H1 (cell line): Measurements from ENCODE around the gene KCNC4. TPM values are rescaled to one million over a fixed set of nuclear protein-coding genes. Genes with fewer than 3 reads are reported as not detected.
A peak's percentile ranks its signal among the peaks of the same experiment; 100 is the strongest.

ENCODE experiments used
- CTCF ChIA-PET: fragments of 300-600 bp; sonication (Branson Sonifier 250); formaldehyde crosslinking; loops from one replicate; lab custom pipeline; 2021; ENCODE audit not compliant: partially characterized antibody; lab: Charles Lee
- POLR2A ChIA-PET: fragments of 300-600 bp; sonication (Branson Sonifier 250); formaldehyde crosslinking; loops from one replicate; lab custom pipeline; 2021; ENCODE audit warnings: inconsistent platforms; ENCODE audit not compliant: partially characterized antibody; lab: Charles Lee
- DNase-seq, 2 experiments: peaks; one replicate each; pipeline versions ENCODE4 v3.0.0 to v3.0.0-alpha.2; 2010 to 2022; ENCODE audit warnings: low spot score in 2 of 2, low read depth in 1 of 2, mixed read lengths in 1 of 2
- FAIRE-seq: peaks from 2 replicates; lab custom pipeline; 2011; peaks lifted over from hg19 to GRCh38; lab: Jason Lieb, UNC
- H2AFZ ChIP-seq: 2 replicates; pipeline ENCODE4 v1.8.1; 2012; ENCODE audit warnings: low read length, inconsistent platforms
- H2AK5ac ChIP-seq: 2 replicates; pipeline ENCODE4 v1.6.1; 2013; ENCODE audit warnings: low read depth, low read length
- H2BK120ac ChIP-seq: replicated peaks from 2 replicates; pipeline ENCODE3; 2013; ENCODE audit warnings: low read depth, low read length, inconsistent platforms
- H2BK12ac ChIP-seq: 2 replicates; pipeline ENCODE4 v1.6.1; 2013; ENCODE audit warnings: low read depth, low read length
- H2BK15ac ChIP-seq: 2 replicates; pipeline ENCODE4 v1.6.1; 2013; ENCODE audit warnings: low read length
- H2BK20ac ChIP-seq: 2 replicates; pipeline ENCODE4 v1.6.1; 2013; ENCODE audit warnings: low read length
- H2BK5ac ChIP-seq: 2 replicates; pipeline ENCODE4 v1.6.1; 2013; ENCODE audit warnings: low read depth, low read length
- H3K14ac ChIP-seq: 2 replicates; pipeline ENCODE4 v1.6.1; 2013; ENCODE audit warnings: inconsistent platforms; ENCODE audit not compliant: insufficient read length
- H3K18ac ChIP-seq: 2 replicates; pipeline ENCODE4 v1.6.1; 2013; ENCODE audit warnings: low read length; ENCODE audit errors: extremely low read depth
- H3K23ac ChIP-seq: 2 replicates; pipeline ENCODE4 v1.6.1; 2013; ENCODE audit warnings: inconsistent platforms; ENCODE audit not compliant: insufficient read length
- H3K23me2 ChIP-seq: 2 replicates; pipeline ENCODE4 v1.6.1; 2013; ENCODE audit warnings: low read depth, low read length
- H3K27ac ChIP-seq: 2 replicates; pipeline ENCODE4 v1.6.1; 2011; ENCODE audit warnings: low read depth, low read length, inconsistent platforms
- H3K27me3 ChIP-seq, 4 experiments: replicated peaks in 1 of 4; 1 replicate in 1 of 4; 2 replicates in 3 of 4; pipeline versions ENCODE4 v1.6.1 to v1.8.1; 2011 to 2013; ENCODE audit warnings: low read length in 3 of 4, mild to moderate bottlenecking in 3 of 4, inconsistent platforms in 2 of 4, mixed read lengths in 2 of 4, moderate library complexity in 1 of 4; ENCODE audit not compliant: control insufficient read depth in 3 of 4, insufficient read depth in 3 of 4; ENCODE audit errors: extremely low read depth in 1 of 4
- H3K36me3 ChIP-seq, 4 experiments: 2 replicates each; pipeline versions ENCODE4 v1.6.1 to v1.8.1; 2011 to 2013; ENCODE audit warnings: mild to moderate bottlenecking in 4 of 4, low read length in 3 of 4, moderate library complexity in 2 of 4, control low read depth in 1 of 4, inconsistent platforms in 1 of 4; ENCODE audit not compliant: insufficient read depth in 4 of 4, control insufficient read depth in 2 of 4
- H3K4ac ChIP-seq: replicated peaks from 2 replicates; pipeline ENCODE3; 2013; ENCODE audit warnings: low read length, low read depth, mixed read lengths, inconsistent platforms; ENCODE audit not compliant: insufficient read length
- H3K4me1 ChIP-seq, 4 experiments: replicated peaks in 1 of 4; 1 replicate in 1 of 4; 2 replicates in 3 of 4; pipeline versions ENCODE4 v1.6.1 to v1.8.1; 2011 to 2013; ENCODE audit warnings: low read length in 3 of 4, inconsistent platforms in 2 of 4, mixed read lengths in 1 of 4; ENCODE audit not compliant: insufficient read depth in 4 of 4, control insufficient read depth in 3 of 4
- H3K4me2 ChIP-seq, 2 experiments: 2 replicates each; pipeline versions ENCODE4 v1.6.1 to v1.8.1; 2011 to 2013; ENCODE audit warnings: low read depth in 2 of 2, low read length in 2 of 2, control low read depth in 1 of 2, inconsistent platforms in 1 of 2, mild to moderate bottlenecking in 1 of 2; ENCODE audit not compliant: insufficient read depth in 1 of 2
- H3K4me3 ChIP-seq, 4 experiments: fragments of 200-600, 300-600 bp in 1 of 4; sonication (generic), shearing (Covaris generic), sonication (Bioruptor Twin) in 1 of 4; 2 replicates each; pipeline versions ENCODE4 v1.5.1 to v1.8.1; 2011 to 2016; ENCODE audit warnings: low read length in 4 of 4, low read depth in 3 of 4, control low read depth in 2 of 4, inconsistent platforms in 2 of 4, mild to moderate bottlenecking in 2 of 4, mixed read lengths in 1 of 4, moderate library complexity in 1 of 4; ENCODE audit not compliant: insufficient read depth in 2 of 4; ENCODE audit errors: extremely low read depth in 1 of 4
- H3K56ac ChIP-seq: replicated peaks from 2 replicates; pipeline ENCODE3; 2013; ENCODE audit warnings: low read depth, mild to moderate bottlenecking, mixed read lengths, low read length, inconsistent platforms; ENCODE audit not compliant: insufficient read length
- H3K79me1 ChIP-seq: 2 replicates; pipeline ENCODE4 v1.6.1; 2013; ENCODE audit warnings: low read depth, low read length, control low read depth
- H3K79me2 ChIP-seq, 2 experiments: 2 replicates each; pipeline versions ENCODE4 v1.6.1 to v1.8.1; 2012 to 2013; ENCODE audit warnings: low read length in 2 of 2, mild to moderate bottlenecking in 2 of 2, inconsistent platforms in 1 of 2; ENCODE audit not compliant: insufficient read depth in 2 of 2, control insufficient read depth in 1 of 2
- H3K9ac ChIP-seq, 4 experiments: replicated peaks in 1 of 4; 1 replicate in 1 of 4; 2 replicates in 3 of 4; pipeline versions ENCODE4 v1.6.1 to v1.8.1; 2011 to 2013; ENCODE audit warnings: low read depth in 3 of 4, low read length in 3 of 4, control low read depth in 2 of 4, mild to moderate bottlenecking in 2 of 4, moderate library complexity in 2 of 4, inconsistent platforms in 1 of 4; ENCODE audit errors: extremely low read depth in 1 of 4
- H3K9me3 ChIP-seq, 2 experiments: 2 replicates each; pipeline versions ENCODE4 v1.6.1 to v1.8.1; 2012 to 2013; ENCODE audit warnings: mild to moderate bottlenecking in 2 of 2, moderate library complexity in 2 of 2, control low read depth in 1 of 2, inconsistent platforms in 1 of 2, low read depth in 1 of 2, low read length in 1 of 2, mixed read lengths in 1 of 2; ENCODE audit not compliant: insufficient read depth in 2 of 2
- H4K20me1 ChIP-seq, 2 experiments: replicated peaks in 1 of 2; 2 replicates each; pipeline versions ENCODE3 to v1.8.1; 2011 to 2013; ENCODE audit warnings: inconsistent platforms in 2 of 2, low read length in 2 of 2, mild to moderate bottlenecking in 1 of 2; ENCODE audit not compliant: insufficient read depth in 2 of 2, control insufficient read depth in 1 of 2
- H4K5ac ChIP-seq: 2 replicates; pipeline ENCODE4 v1.6.1; 2013; ENCODE audit warnings: low read length, low read depth, mixed read lengths, inconsistent platforms; ENCODE audit not compliant: insufficient read length
- H4K8ac ChIP-seq: 2 replicates; pipeline ENCODE4 v1.8.0; 2013; ENCODE audit warnings: mild to moderate bottlenecking, moderate library complexity, low read length, inconsistent platforms; ENCODE audit not compliant: insufficient read depth; ENCODE audit errors: extremely low read depth
- H4K91ac ChIP-seq: replicated peaks from 2 replicates; pipeline ENCODE3; 2013; ENCODE audit warnings: low read length, mixed read lengths, inconsistent platforms; ENCODE audit not compliant: insufficient read length
- CHD1 ChIP-seq: IDR thresholded peaks from 2 replicates; pipeline ENCODE4 v1.6.1; 2012; ENCODE audit warnings: low read depth, low read length, improper control_type of control experiment
- GTF2F1 ChIP-seq: IDR thresholded peaks from 2 replicates; pipeline ENCODE4 v1.6.1; 2012; ENCODE audit warnings: low read depth, low read length, improper control_type of control experiment, borderline replicate concordance
- MAFK ChIP-seq: IDR thresholded peaks from 2 replicates; pipeline ENCODE4 v1.6.1; 2012; ENCODE audit warnings: low read depth, mild to moderate bottlenecking, improper control_type of control experiment, low read length
- SAP30 ChIP-seq: fragments of 300-600 bp; sonication (generic); IDR thresholded peaks from 2 replicates; pipeline ENCODE4 v1.7.1; 2012; ENCODE audit warnings: low read length, moderate library complexity, mild to moderate bottlenecking, inconsistent platforms; ENCODE audit not compliant: insufficient read depth, insufficient replicate concordance
- YY1 ChIP-seq: IDR thresholded peaks from 2 replicates; pipeline ENCODE4 v1.6.1; 2011; ENCODE audit warnings: low read depth, mild to moderate bottlenecking, low read length
- WGBS, 2 experiments: shearing (Covaris generic) in 1 of 2; methylation state at CpG; one replicate each; pipeline versions ENCODE4 v1.1.6 to v1.1.7; 2013 to 2015; ENCODE audit warnings: low lambda C conversion rate in 2 of 2, mixed read lengths in 2 of 2, inconsistent platforms in 1 of 2, low coverage in 1 of 2, missing lambda C conversion rate in 1 of 2; ENCODE audit not compliant: insufficient replicate concordance in 2 of 2, insufficient coverage in 1 of 2, insufficient read length in 1 of 2; ENCODE audit errors: extremely low coverage in 1 of 2, missing lambda C conversion rate in 1 of 2; 5-methylcytosine and 5-hydroxymethylcytosine counted together
- polyA plus RNA-seq, 7 experiments: library from polyadenylated mRNA; depleted of rRNA in 3 of 7; stranded (reverse) in 5 of 7; unstranded in 2 of 7; fragments of >200 nt in 5 of 7; fragments of 200-250 nt in 2 of 7; gene quantifications; 1 replicate in 5 of 7; 2 replicates in 1 of 7; 4 replicates in 1 of 7; pipeline versions ENCODE4 v1.2.1 to v1.2.3, GENCODE V29; 2011 to 2013; ENCODE audit warnings: missing spikeins in 2 of 7, mixed read lengths in 2 of 7
- total RNA-seq: library from RNA; stranded (reverse); fragmentation: NEBNext Ultra II Directional; extraction: Animal tissue kit (Norgen Biotek cat#: 25700); gene quantifications from 2 replicates; pipeline ENCODE4 v1.2.1, GENCODE V29; 2021

The KCNC4 gene
- total and polyA plus RNA-seq, 2 of the 8 experiments (the other 6 are each of a cell fraction or from before 2014, with no cell fraction given), result 8.1 to 11.2 TPM

- WGBS, 2 experiments, result 79% methylated on average over 2 of the region's 2 CpGs; no CpG with 5 or more reads in 1 of the 2 experiments
- H2BK120ac ChIP-seq, result no peak overlapping the region
- TF ChIP-seq YY1 (no peak), MAFK (no peak), SAP30 (no peak), GTF2F1 (no peak), CHD1 (no peak)
- no peaks in the 10 kb centered on the region for H3K79me1 ChIP-seq
- no peak overlapping the region; the same call in 1 of the 2 replicates for H2AK5ac ChIP-seq
- H3K9me3 ChIP-seq, result no peaks in the 10 kb centered on the region
- no peaks in the 10 kb centered on the region for H3K79me2 ChIP-seq
- H3K27me3 ChIP-seq, result no peaks in the 10 kb centered on the region; a peak in 1 of 7 replicates
- H4K20me1 ChIP-seq, result peaks cover 0 to 2% of the 10 kb centered on the region in 2 experiments
- H2BK15ac ChIP-seq, result no peak overlapping the region
- no peak overlapping the region for H3K4ac ChIP-seq
- no peak overlapping the region for H2AFZ ChIP-seq
- no peak for FAIRE-seq
- no peak overlapping the region for H3K14ac ChIP-seq
- H3K4me2 ChIP-seq, result no peak overlapping the region
- H3K23me2 ChIP-seq, result no peaks in the 10 kb centered on the region
- ChIA-PET POLR2A (no interaction called here), CTCF (no interaction called here)
- no peak overlapping the region for H3K4me3 ChIP-seq
- no peak overlapping the region for H3K9ac ChIP-seq
- peaks cover 0 to 5% (median 0%) of the 10 kb centered on the region in 4 experiments; a peak in 3 of 8 replicates for H3K36me3 ChIP-seq
- no peak for DNase-seq
- H3K56ac ChIP-seq, result no peak overlapping the region
- H3K23ac ChIP-seq, result no peak overlapping the region
- H3K18ac ChIP-seq, result no peak overlapping the region
- H3K27ac ChIP-seq, result no peak overlapping the region
- H2BK20ac ChIP-seq, result no peak overlapping the region
- 0 out of 2 replicates have a peak overlapping the region, but pooled peaks have one; percentile 45 for H4K8ac ChIP-seq
- peak overlapping the region; percentile 68 for H4K91ac ChIP-seq
- peak overlapping the region; percentile 81; the same call in 1 of the 2 replicates for H2BK5ac ChIP-seq
- H3K4me1 ChIP-seq, result peaks cover 0 to 6% (median 3%) of the 10 kb centered on the region in 4 experiments; a peak in 3 of 7 replicates
- H4K5ac ChIP-seq, result no peak overlapping the region
- no peak overlapping the region for H2BK12ac ChIP-seq
Observed at GRCh38 chr1:110233861-110234260, 23.7 kb downstream of the KCNC4 start.
